DND-41 (cell line): Measurements from ENCODE around the gene SH3RF3.

Experiments used
- ATAC-seq: fragments of 200-7000 bp; cut with Tn5 transposase; 3 replicates; pipeline ENCODE4 v1.9.1; 2021; ENCODE audit warnings: low read depth; ENCODE audit not compliant: insufficient read depth
- DNase-seq: peaks from one replicate; pipeline ENCODE4 v3.0.0-alpha.2; 2020
- H2AFZ ChIP-seq: 2 replicates; pipeline ENCODE4 v1.6.0; 2012; ENCODE audit warnings: low read depth, low read length
- H3K27ac ChIP-seq: 2 replicates; pipeline ENCODE4 v1.5.1; 2012; ENCODE audit warnings: low read length, inconsistent platforms
- H3K27me3 ChIP-seq: fragments of 200-600 bp; sonication (generic); 2 replicates; pipeline ENCODE4 v1.6.0; 2012; ENCODE audit warnings: low read length, mild to moderate bottlenecking, inconsistent platforms; ENCODE audit not compliant: insufficient read depth, poor library complexity
- H3K36me3 ChIP-seq: 2 replicates; pipeline ENCODE4 v1.5.1; 2012; ENCODE audit warnings: low read length, inconsistent platforms; ENCODE audit not compliant: insufficient read depth
- H3K4me1 ChIP-seq: 2 replicates; pipeline ENCODE4 v1.5.1; 2012; ENCODE audit warnings: mild to moderate bottlenecking, low read length; ENCODE audit not compliant: insufficient read depth
- H3K4me2 ChIP-seq: 2 replicates; pipeline ENCODE4 v1.6.0; 2012; ENCODE audit warnings: mild to moderate bottlenecking, moderate library complexity, low read length, inconsistent platforms; ENCODE audit not compliant: insufficient read depth
- H3K4me3 ChIP-seq, 2 experiments: fragments of 200-600 bp in 1 of 2; shearing (Covaris generic) in 1 of 2; 2 replicates each; pipeline ENCODE4 v1.5.1; 2012 to 2016; ENCODE audit warnings: inconsistent platforms in 2 of 2, low read length in 2 of 2, mild to moderate bottlenecking in 2 of 2, low read depth in 1 of 2, moderate library complexity in 1 of 2
- H3K79me2 ChIP-seq: 2 replicates; pipeline ENCODE4 v1.6.0; 2012; ENCODE audit warnings: low read length, inconsistent platforms; ENCODE audit not compliant: insufficient read depth
- H3K9ac ChIP-seq: 2 replicates; pipeline ENCODE4 v1.6.0; 2012; ENCODE audit warnings: low read depth, mild to moderate bottlenecking, inconsistent platforms, low read length, moderate library complexity
- H3K9me3 ChIP-seq: 2 replicates; pipeline ENCODE4 v1.5.1; 2012; ENCODE audit warnings: low read length, moderate library complexity, mild to moderate bottlenecking, inconsistent platforms; ENCODE audit not compliant: insufficient read depth, severe bottlenecking
- H4K20me1 ChIP-seq: 2 replicates; pipeline ENCODE4 v1.6.0; 2012; ENCODE audit warnings: low read length; ENCODE audit not compliant: insufficient read depth
- CTCF ChIP-seq: IDR thresholded peaks from 2 replicates; pipeline ENCODE4 v1.5.1; 2012; ENCODE audit warnings: borderline replicate concordance, low read length, moderate library complexity, mild to moderate bottlenecking; ENCODE audit not compliant: poor library complexity, severe bottlenecking; ENCODE audit errors: extremely low read depth
- EZH2 ChIP-seq: IDR thresholded peaks from 3 replicates; pipeline ENCODE4 v1.6.1; 2012; ENCODE audit warnings: borderline replicate concordance, low read depth, mild to moderate bottlenecking, moderate library complexity, low read length, inconsistent platforms; ENCODE audit not compliant: severe bottlenecking

SH3RF3 gene

GRCh38 chr2:109421101-109421500, 292.1 kb downstream of the SH3RF3 start:
- H3K4me3 ChIP-seq = no peak overlapping the region
- no peak overlapping the region for H2AFZ ChIP-seq
- no peaks in the 10 kb centered on the region for H3K9me3 ChIP-seq
- H3K4me1 ChIP-seq = no peaks in the 10 kb centered on the region
- no peak overlapping the region for H3K4me2 ChIP-seq
- H3K27me3 ChIP-seq = no peaks in the 10 kb centered on the region
- H3K27ac ChIP-seq = no peak overlapping the region
- TF ChIP-seq EZH2 = no peak
- TF ChIP-seq CTCF = no peak
- H3K36me3 ChIP-seq = no peaks in the 10 kb centered on the region
- H4K20me1 ChIP-seq = no peaks in the 10 kb centered on the region
- H3K79me2 ChIP-seq = no peaks in the 10 kb centered on the region
- DNase-seq (no peak), ATAC-seq (no peak)
- H3K9ac ChIP-seq = no peak overlapping the region

GRCh38 chr2:109421642-109422041, 292.6 kb downstream of the SH3RF3 start:
- Histone ChIP-seq H3K4me2 (no peak overlapping the region), H3K79me2 (no peaks in the 10 kb centered on the region), H3K4me3 (no peak overlapping the region), H3K36me3 (no peaks in the 10 kb centered on the region), H3K9me3 (no peaks in the 10 kb centered on the region), H3K27me3 (no peaks in the 10 kb centered on the region), H3K9ac (no peak overlapping the region), H2AFZ (no peak overlapping the region), H3K4me1 (no peaks in the 10 kb centered on the region), H3K27ac (no peak overlapping the region), H4K20me1 (no peaks in the 10 kb centered on the region)
- no peak for ATAC-seq
- DNase-seq = no peak
- TF ChIP-seq EZH2 = no peak
- TF ChIP-seq CTCF = no peak

- Histone ChIP-seq H3K4me3 (no peak overlapping the region), H2AFZ (no peak overlapping the region), H3K36me3 (no peaks in the 10 kb centered on the region), H4K20me1 (no peaks in the 10 kb centered on the region), H3K27ac (no peak overlapping the region), H3K4me1 (no peaks in the 10 kb centered on the region), H3K79me2 (no peaks in the 10 kb centered on the region), H3K9me3 (no peaks in the 10 kb centered on the region), H3K27me3 (no peaks in the 10 kb centered on the region), H3K9ac (no peak overlapping the region), H3K4me2 (no peak overlapping the region)
- TF ChIP-seq CTCF (no peak), EZH2 (no peak)
- ATAC-seq (no peak), DNase-seq (no peak)
Observed at GRCh38 chr2:109422071-109422757, 293.2 kb downstream of the SH3RF3 start.
